Measurements from ENCODE around the gene EVC2. TPM values are rescaled to one million over a fixed set of nuclear protein-coding genes. Genes with fewer than 3 reads are reported as not detected.

Gene EVC2
- total RNA-seq, 4 donors from 2014 or later, result 8.3 to 12.4 (median 9.9) TPM

DNA sequence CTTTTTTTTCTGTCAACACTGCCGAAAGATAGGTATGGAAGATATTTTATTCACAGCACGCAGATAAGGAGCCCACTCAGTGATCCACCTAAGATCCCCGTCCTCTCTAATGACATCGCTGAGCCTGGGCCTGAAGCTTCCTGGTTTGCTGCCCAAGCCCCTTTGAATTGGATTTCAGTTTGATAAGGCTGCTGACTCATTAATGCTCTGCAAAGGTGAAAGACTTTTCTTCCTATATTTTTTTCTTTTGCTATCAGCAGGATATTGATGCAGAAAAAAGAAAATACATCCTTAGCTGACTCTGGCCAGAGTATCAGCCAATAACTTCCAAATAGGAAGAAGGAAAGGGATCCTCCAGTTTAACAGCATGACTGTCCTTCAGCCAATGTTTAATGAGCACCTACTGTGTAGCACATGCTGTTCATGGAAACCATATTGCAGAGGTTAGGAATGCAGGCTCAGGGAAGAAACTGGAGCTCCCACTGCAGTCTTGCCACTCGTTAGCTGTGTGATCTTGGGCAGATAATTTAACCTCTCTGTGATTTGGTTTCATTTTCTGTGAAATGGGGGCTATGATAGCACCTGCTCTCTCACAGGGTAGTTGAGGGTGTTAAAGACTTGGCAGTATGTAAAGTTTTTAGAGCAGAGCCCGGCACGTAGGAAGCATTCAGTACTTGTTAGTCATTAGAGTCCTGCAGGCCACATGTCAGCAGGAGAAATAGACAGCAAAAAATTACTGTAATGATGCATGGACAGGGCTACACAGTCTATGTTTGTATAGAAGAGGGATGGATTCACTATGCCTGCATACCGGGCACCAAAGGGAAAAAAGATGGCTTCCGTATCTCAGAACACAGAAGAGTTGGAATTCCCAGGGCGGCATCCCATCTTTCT is 41.9 kb upstream of the EVC2 start:
- DNase-seq (ENCODE audit: extremely low spot score), result no peak
- H3K4me3 ChIP-seq, result no peak overlapping the region
- H3K9me3 ChIP-seq, result no peaks in the 10 kb centered on the region
- no peak for TF ChIP-seq EP300 (IDR thresholded peaks at IDR 0.05)
- TF ChIP-seq POLR2A (IDR thresholded peaks at IDR 0.05; ENCODE audit: low read depth), result no peak
- TF ChIP-seq POLR2AphosphoS5 (IDR thresholded peaks at IDR 0.05), result no peak
- TF ChIP-seq, protein P1, sequence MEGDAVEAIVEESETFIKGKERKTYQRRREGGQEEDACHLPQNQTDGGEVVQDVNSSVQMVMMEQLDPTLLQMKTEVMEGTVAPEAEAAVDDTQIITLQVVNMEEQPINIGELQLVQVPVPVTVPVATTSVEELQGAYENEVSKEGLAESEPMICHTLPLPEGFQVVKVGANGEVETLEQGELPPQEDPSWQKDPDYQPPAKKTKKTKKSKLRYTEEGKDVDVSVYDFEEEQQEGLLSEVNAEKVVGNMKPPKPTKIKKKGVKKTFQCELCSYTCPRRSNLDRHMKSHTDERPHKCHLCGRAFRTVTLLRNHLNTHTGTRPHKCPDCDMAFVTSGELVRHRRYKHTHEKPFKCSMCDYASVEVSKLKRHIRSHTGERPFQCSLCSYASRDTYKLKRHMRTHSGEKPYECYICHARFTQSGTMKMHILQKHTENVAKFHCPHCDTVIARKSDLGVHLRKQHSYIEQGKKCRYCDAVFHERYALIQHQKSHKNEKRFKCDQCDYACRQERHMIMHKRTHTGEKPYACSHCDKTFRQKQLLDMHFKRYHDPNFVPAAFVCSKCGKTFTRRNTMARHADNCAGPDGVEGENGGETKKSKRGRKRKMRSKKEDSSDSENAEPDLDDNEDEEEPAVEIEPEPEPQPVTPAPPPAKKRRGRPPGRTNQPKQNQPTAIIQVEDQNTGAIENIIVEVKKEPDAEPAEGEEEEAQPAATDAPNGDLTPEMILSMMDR (IDR thresholded peaks at IDR 0.05), result no peak
- WGBS, result 84% methylated on average over 9 of the region's 10 CpGs
- H3K27me3 ChIP-seq, result no peaks in the 10 kb centered on the region
- H3K27ac ChIP-seq (replicated peaks in 1 of 4), result no peak overlapping the region
- peaks cover 5 to 18% (median 10%) of the 10 kb centered on the region in 4 donors for H3K4me1 ChIP-seq
- H3K36me3 ChIP-seq, result peaks cover 25 to 90% (median 40%) of the 10 kb centered on the region in 4 donors
- intact Hi-C loops (cut with DNase I), result no loop called here

DNA sequence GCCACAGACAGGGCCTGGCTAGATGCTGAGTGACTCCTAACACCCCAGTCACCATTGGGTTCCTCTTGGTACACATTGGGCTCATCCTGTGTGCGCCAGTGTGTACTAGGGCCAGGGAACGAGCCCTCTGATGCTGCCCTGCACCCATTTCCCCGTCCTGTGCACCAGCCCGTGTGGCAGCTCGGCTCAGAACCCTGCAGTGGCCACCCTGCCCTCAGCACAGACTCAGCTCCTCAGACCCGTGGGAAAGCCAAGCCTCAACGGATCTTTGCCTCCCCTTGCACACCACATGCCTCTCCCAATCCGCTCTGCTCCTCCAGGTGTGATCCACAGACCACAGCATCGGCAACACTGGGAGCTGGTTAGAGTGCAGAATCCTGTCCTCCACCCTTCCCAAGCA is 41.2 kb upstream of the EVC2 start:
- TF ChIP-seq, protein P1 (IDR thresholded peaks at IDR 0.05), result no peak
- TF ChIP-seq POLR2A (IDR thresholded peaks at IDR 0.05; ENCODE audit: low read depth), result no peak
- no peak for TF ChIP-seq POLR2AphosphoS5 (IDR thresholded peaks at IDR 0.05)
- H3K36me3 ChIP-seq, result peaks cover 18 to 87% (median 34%) of the 10 kb centered on the region in 4 donors
- H3K27me3 ChIP-seq, result no peaks in the 10 kb centered on the region
- no peak overlapping the region for H3K4me3 ChIP-seq
- H3K27ac ChIP-seq (replicated peaks in 1 of 4), result no peak overlapping the region
- peaks cover 5 to 18% (median 10%) of the 10 kb centered on the region in 4 donors for H3K4me1 ChIP-seq
- 88% methylated on average over 4 of the region's 9 CpGs for WGBS
- no peaks in the 10 kb centered on the region for H3K9me3 ChIP-seq
- DNase-seq (ENCODE audit: extremely low spot score), result no peak
- intact Hi-C loops (cut with DNase I), result no loop called here

DNA sequence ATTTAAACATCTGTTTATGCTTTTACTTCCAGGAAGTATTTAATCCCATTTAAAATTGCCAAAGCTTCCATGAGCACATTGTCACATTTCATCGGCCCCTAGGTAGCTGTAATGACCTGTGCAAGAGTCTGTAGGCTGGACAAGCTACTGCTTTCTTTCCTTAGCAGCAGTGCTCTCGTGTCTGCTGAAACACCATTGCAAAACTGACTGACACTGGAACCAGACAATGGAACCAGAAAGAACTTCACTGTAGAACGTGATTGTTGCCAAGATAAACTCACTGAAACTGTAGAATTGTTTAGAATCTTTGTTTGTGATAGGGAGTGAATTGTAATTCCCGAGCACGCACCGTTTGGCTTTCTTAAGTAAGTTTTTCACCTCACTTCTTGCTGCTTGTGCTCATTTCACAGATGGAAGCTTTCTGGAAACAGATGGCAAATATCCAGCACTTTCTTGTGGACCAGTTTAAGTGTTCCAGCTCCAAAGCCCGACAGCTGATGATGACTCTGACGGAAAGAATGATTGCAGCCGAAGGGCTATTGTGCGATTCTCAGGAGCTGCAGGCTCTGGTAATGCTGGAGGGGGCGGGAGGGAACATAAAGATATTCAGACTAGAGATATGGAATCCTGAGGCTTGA is 39.5 kb upstream of the EVC2 start:
- peak in 1 of 2 donors; percentile 16 for TF ChIP-seq POLR2AphosphoS5 (IDR thresholded peaks at IDR 0.05)
- no peak for TF ChIP-seq POLR2A (IDR thresholded peaks at IDR 0.05; ENCODE audit: low read depth)
- Histone ChIP-seq H3K4me1 (peaks cover 5 to 18% (median 10%) of the 10 kb centered on the region in 4 donors), H3K27ac (replicated peaks in 1 of 4) (peak overlapping the region in 1 of 4 donors; percentile 20), H3K27me3 (no peaks in the 10 kb centered on the region), H3K9me3 (no peaks in the 10 kb centered on the region), H3K36me3 (peaks cover 12 to 87% (median 29%) of the 10 kb centered on the region in 4 donors), H3K4me3 (no peak overlapping the region)
- no peak for DNase-seq (ENCODE audit: extremely low spot score)
- intact Hi-C loops (cut with DNase I), result no loop called here
- WGBS, result 33% methylated on average over 11 of the region's 11 CpGs

DNA sequence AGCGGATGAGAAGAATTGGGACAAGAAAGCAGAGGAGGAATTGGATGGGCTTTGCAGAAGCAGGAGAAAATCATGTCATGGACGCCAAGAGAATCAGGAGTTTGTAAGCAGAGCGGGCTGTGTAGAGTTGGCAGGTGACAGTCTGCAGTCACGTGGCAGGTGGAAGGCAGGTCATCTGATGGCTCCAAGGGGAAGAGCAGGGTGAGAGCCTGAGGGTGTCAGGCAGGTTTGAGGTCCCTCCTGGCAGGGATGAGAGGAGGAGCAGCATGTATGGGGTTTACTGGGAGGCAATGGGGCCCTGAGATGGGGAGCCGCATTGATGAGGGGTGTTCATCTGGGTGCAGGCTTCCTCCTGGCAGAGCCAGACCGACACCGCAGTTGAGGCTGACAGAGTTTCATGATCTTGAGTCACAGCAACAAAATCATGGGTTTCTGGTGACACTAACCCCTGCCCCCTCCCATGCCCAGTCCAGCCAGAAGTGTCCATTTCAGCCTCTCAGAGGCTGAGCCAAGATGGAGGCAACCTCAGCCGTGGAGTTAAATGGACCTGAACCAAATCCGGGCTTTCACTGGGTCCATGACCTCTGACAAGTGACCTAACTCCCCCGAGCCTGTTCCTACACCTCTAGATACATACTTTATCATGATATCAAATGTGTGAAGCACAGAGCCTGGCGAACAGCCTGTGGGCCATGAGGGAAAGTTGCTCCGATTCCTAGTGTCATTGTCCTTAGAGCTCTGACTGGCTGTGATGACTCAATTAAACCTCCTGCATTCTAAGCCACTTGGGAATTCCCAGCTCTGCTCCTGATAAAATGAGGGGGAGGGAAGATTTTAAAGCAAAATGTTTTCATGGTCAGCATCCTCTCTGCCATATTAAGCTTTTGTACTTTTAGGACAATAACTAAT is 38.7 kb upstream of the EVC2 start:
- intact Hi-C loops (cut with DNase I), result no loop called here
- Histone ChIP-seq H3K4me1 (peaks cover 5 to 18% (median 10%) of the 10 kb centered on the region in 4 donors), H3K36me3 (peaks cover 16 to 91% (median 31%) of the 10 kb centered on the region in 4 donors), H3K4me3 (no peak overlapping the region), H3K27ac (replicated peaks in 1 of 4) (peak overlapping the region in 1 of 4 donors; percentile 20), H3K9me3 (no peaks in the 10 kb centered on the region), H3K27me3 (no peaks in the 10 kb centered on the region)
- no peak for TF ChIP-seq POLR2AphosphoS5 (IDR thresholded peaks at IDR 0.05)
- TF ChIP-seq, protein P1 (IDR thresholded peaks at IDR 0.05), result no peak
- no peak for TF ChIP-seq EP300 (IDR thresholded peaks at IDR 0.05)
- no peak for TF ChIP-seq POLR2A (IDR thresholded peaks at IDR 0.05; ENCODE audit: low read depth)
- DNase-seq (ENCODE audit: extremely low spot score), result no peak
- 70% methylated on average over 11 of the region's 12 CpGs for WGBS

Data from esophagus muscularis mucosa (tissue), 4 donors.